GM23338 (cell line): ENCODE results near the gene BANP. TPM values are rescaled to one million over a fixed set of nuclear protein-coding genes. Genes with fewer than 3 reads are reported as not detected.
"Not testable (repeated sequence)": the region's sequence is repeated elsewhere in the genome, so short reads cannot be mapped to it uniquely, and the experiment has no call there.

ENCODE experiments used
- ATAC-seq: fragments of 200-7000 bp; cut with Tn5 transposase; 3 replicates; pipeline ENCODE4 v1.9.1; 2020
- DNase-seq: peaks from one replicate; pipeline ENCODE4 v3.0.0-alpha.2; 2015; ENCODE audit warnings: low spot score
- H2AFZ ChIP-seq: fragments of 200-600 bp; sonication (generic); 2 replicates; pipeline ENCODE4 v1.8.0; 2016; ENCODE audit warnings: antibody characterized with exemption, mild to moderate bottlenecking, moderate library complexity
- H3F3A ChIP-seq: fragments of 200-600 bp; sonication (generic); replicated peaks from 2 replicates; pipeline ENCODE4 v1.8.0; 2017; ENCODE audit warnings: antibody characterized with exemption, mixed run types, low read depth
- H3K27ac ChIP-seq: fragments of 200-600 bp; sonication (generic); 2 replicates; pipeline ENCODE4 v1.6.1; 2016; ENCODE audit warnings: low read depth
- H3K27me3 ChIP-seq: fragments of 200-600 bp; sonication (generic); 2 replicates; pipeline ENCODE4 v1.8.0; 2016; ENCODE audit warnings: mild to moderate bottlenecking, mixed run types, moderate library complexity; ENCODE audit not compliant: insufficient read depth
- H3K36me3 ChIP-seq: fragments of 200-600 bp; sonication (generic); 2 replicates; pipeline ENCODE4 v1.8.0; 2016; ENCODE audit warnings: mild to moderate bottlenecking; ENCODE audit not compliant: insufficient read depth
- H3K4me1 ChIP-seq: fragments of 200-600 bp; sonication (generic); 2 replicates; pipeline ENCODE4 v1.8.0; 2016; ENCODE audit warnings: mild to moderate bottlenecking, moderate library complexity; ENCODE audit not compliant: insufficient read depth
- H3K4me2 ChIP-seq: fragments of 200-600 bp; sonication (generic); 2 replicates; pipeline ENCODE4 v1.7.1; 2017; ENCODE audit warnings: mixed run types
- H3K4me3 ChIP-seq: fragments of 200-600 bp; sonication (generic); 2 replicates; pipeline ENCODE4 v1.6.1; 2016; ENCODE audit warnings: mixed run types
- H3K79me2 ChIP-seq: fragments of 200-600 bp; sonication (generic); replicated peaks from 2 replicates; pipeline ENCODE4 v1.8.0; 2017; ENCODE audit warnings: mild to moderate bottlenecking; ENCODE audit not compliant: insufficient read depth
- H3K9me2 ChIP-seq: fragments of 200-600 bp; sonication (generic); 2 replicates; pipeline ENCODE4 v1.8.0; 2017; ENCODE audit not compliant: insufficient read depth
- H4K20me1 ChIP-seq: fragments of 200-600 bp; sonication (generic); replicated peaks from 2 replicates; pipeline ENCODE4 v1.8.0; 2017; ENCODE audit warnings: mild to moderate bottlenecking; ENCODE audit not compliant: insufficient read depth
- H3K27ac Mint-ChIP-seq: 2 replicates; pipeline ENCODE4 v1.8.0; 2020; ENCODE audit warnings: inconsistent platforms, mild to moderate bottlenecking, moderate library complexity, mixed read lengths
- H3K27me3 Mint-ChIP-seq: 3 replicates; pipeline ENCODE4 v1.8.0; 2022; ENCODE audit warnings: low read depth, mild to moderate bottlenecking, moderate library complexity, mixed read lengths, inconsistent platforms; ENCODE audit not compliant: insufficient read depth, poor library complexity
- H3K36me3 Mint-ChIP-seq: 3 replicates; pipeline ENCODE4 v1.8.0; 2021; ENCODE audit warnings: low read depth, mild to moderate bottlenecking, inconsistent platforms, moderate library complexity, mixed read lengths
- H3K4me1 Mint-ChIP-seq: 3 replicates; pipeline ENCODE4 v1.8.0; 2020; ENCODE audit warnings: mild to moderate bottlenecking, inconsistent platforms, mixed read lengths
- H3K4me3 Mint-ChIP-seq: 3 replicates; pipeline ENCODE4 v1.8.0; 2021; ENCODE audit warnings: moderate library complexity, mild to moderate bottlenecking, inconsistent platforms, mixed read lengths
- H3K9me3 Mint-ChIP-seq: 3 replicates; pipeline ENCODE4 v1.8.0; 2020; ENCODE audit warnings: moderate library complexity, mild to moderate bottlenecking, inconsistent platforms, mixed read lengths
- NANOG ChIP-seq: IDR thresholded peaks from 2 replicates; pipeline ENCODE4 v1.6.1; 2016; ENCODE audit warnings: antibody characterized with exemption, borderline replicate concordance
- POLR2AphosphoS5 ChIP-seq: IDR thresholded peaks from 2 replicates; pipeline ENCODE4 v1.6.1; 2016; ENCODE audit warnings: antibody characterized with exemption, low read depth
- polyA plus RNA-seq: library from polyadenylated mRNA; unstranded; fragments of >200 nt; fragmentation: Nextera tagmentation; extraction: Ambion mirVana; gene quantifications from 2 replicates; pipeline ENCODE4 v1.2.1, GENCODE V29; 2016
- total RNA-seq: library from RNA; depleted of rRNA; stranded (reverse); fragments of >200 nt; shearing (Covaris generic); gene quantifications from 2 replicates; pipeline ENCODE4 v1.2.3, GENCODE V29; 2014
- TF ChIP-seq, protein P1 (sequence below): IDR thresholded peaks from 2 replicates; pipeline ENCODE4 v1.6.1; 2016; ENCODE audit warnings: antibody characterized with exemption
- TF ChIP-seq, protein P2 (sequence below): fragments of 250-450 bp; sonication (Bioruptor Pico); IDR thresholded peaks from 2 replicates; pipeline ENCODE4 v1.5.0; 2020; ENCODE audit warnings: mild to moderate bottlenecking, moderate library complexity

Gene BANP
- total and polyA plus RNA-seq, 2 experiments from 2014 or later: 22.3 to 48.0 TPM

DNA sequence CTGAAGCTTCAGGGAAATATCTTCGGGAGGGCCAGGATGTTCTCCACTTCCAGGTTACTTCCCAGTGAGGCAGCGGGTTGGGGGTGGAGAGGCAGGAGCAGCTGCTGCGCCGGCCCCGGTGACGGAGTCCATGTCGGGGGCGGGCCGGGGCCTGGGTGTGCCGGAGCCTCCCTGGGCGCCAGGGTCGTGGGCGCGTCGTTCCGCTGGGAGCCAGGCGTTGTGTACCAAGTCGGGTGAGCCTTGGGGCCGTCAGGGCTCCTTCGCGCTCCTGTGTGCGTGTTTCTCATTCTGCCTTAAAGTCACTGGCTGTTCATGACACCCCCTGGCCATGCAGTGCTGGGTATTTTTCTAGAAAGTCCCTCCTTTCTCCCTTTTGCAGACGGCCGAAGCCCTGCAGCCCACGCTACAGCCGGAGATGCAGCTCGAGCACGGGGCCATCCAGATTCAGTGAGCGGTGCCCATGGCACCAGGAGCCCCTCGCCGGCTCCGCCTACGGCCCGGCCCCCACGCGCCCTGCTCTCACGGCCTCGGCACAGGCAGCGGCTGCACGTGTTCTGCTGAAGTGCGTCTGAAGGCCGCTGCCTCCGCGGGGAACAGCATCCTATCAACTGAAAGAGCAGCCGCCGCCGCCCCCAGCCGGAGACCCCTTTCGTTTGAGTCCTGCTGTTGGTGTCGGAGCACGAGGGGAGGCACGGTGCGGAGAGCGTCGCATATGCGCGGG, 125.1 kb downstream of the BANP start:
- Histone ChIP-seq H3K4me3 (no peak overlapping the region), H4K20me1 (no peaks in the 10 kb centered on the region), H3K79me2 (no peaks in the 10 kb centered on the region), H3F3A (no peaks in the 10 kb centered on the region), H3K4me2 (no peak overlapping the region), H3K36me3 (0 out of 2 replicates have a peak, but pooled peaks cover 7% of the 10 kb centered on the region), H3K27ac (0 out of 2 replicates have a peak overlapping the region, but pooled peaks have one; percentile 52), H3K27me3 (no peaks in the 10 kb centered on the region), H3K9me2 (no peaks in the 10 kb centered on the region), H3K4me1 (no peaks in the 10 kb centered on the region), H2AFZ (no peak overlapping the region)
- DNase-seq (peak; percentile 24), ATAC-seq (peak; percentile 59)
- Mint-ChIP-seq H3K9me3 (0 out of 3 replicates have a peak, but pooled peaks cover 3% of the 10 kb centered on the region), H3K4me1 (no peaks in the 10 kb centered on the region), H3K27ac (no peak overlapping the region), H3K36me3 (peaks cover 20% of the 10 kb centered on the region; the same call in 2 of the 3 replicates), H3K27me3 (peaks cover 2% of the 10 kb centered on the region), H3K4me3 (no peak overlapping the region)
- TF ChIP-seq, protein P1, sequence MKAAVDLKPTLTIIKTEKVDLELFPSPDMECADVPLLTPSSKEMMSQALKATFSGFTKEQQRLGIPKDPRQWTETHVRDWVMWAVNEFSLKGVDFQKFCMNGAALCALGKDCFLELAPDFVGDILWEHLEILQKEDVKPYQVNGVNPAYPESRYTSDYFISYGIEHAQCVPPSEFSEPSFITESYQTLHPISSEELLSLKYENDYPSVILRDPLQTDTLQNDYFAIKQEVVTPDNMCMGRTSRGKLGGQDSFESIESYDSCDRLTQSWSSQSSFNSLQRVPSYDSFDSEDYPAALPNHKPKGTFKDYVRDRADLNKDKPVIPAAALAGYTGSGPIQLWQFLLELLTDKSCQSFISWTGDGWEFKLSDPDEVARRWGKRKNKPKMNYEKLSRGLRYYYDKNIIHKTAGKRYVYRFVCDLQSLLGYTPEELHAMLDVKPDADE: no peak
- TF ChIP-seq POLR2AphosphoS5 (no peak), NANOG (no peak)
- TF ChIP-seq, protein P2, sequence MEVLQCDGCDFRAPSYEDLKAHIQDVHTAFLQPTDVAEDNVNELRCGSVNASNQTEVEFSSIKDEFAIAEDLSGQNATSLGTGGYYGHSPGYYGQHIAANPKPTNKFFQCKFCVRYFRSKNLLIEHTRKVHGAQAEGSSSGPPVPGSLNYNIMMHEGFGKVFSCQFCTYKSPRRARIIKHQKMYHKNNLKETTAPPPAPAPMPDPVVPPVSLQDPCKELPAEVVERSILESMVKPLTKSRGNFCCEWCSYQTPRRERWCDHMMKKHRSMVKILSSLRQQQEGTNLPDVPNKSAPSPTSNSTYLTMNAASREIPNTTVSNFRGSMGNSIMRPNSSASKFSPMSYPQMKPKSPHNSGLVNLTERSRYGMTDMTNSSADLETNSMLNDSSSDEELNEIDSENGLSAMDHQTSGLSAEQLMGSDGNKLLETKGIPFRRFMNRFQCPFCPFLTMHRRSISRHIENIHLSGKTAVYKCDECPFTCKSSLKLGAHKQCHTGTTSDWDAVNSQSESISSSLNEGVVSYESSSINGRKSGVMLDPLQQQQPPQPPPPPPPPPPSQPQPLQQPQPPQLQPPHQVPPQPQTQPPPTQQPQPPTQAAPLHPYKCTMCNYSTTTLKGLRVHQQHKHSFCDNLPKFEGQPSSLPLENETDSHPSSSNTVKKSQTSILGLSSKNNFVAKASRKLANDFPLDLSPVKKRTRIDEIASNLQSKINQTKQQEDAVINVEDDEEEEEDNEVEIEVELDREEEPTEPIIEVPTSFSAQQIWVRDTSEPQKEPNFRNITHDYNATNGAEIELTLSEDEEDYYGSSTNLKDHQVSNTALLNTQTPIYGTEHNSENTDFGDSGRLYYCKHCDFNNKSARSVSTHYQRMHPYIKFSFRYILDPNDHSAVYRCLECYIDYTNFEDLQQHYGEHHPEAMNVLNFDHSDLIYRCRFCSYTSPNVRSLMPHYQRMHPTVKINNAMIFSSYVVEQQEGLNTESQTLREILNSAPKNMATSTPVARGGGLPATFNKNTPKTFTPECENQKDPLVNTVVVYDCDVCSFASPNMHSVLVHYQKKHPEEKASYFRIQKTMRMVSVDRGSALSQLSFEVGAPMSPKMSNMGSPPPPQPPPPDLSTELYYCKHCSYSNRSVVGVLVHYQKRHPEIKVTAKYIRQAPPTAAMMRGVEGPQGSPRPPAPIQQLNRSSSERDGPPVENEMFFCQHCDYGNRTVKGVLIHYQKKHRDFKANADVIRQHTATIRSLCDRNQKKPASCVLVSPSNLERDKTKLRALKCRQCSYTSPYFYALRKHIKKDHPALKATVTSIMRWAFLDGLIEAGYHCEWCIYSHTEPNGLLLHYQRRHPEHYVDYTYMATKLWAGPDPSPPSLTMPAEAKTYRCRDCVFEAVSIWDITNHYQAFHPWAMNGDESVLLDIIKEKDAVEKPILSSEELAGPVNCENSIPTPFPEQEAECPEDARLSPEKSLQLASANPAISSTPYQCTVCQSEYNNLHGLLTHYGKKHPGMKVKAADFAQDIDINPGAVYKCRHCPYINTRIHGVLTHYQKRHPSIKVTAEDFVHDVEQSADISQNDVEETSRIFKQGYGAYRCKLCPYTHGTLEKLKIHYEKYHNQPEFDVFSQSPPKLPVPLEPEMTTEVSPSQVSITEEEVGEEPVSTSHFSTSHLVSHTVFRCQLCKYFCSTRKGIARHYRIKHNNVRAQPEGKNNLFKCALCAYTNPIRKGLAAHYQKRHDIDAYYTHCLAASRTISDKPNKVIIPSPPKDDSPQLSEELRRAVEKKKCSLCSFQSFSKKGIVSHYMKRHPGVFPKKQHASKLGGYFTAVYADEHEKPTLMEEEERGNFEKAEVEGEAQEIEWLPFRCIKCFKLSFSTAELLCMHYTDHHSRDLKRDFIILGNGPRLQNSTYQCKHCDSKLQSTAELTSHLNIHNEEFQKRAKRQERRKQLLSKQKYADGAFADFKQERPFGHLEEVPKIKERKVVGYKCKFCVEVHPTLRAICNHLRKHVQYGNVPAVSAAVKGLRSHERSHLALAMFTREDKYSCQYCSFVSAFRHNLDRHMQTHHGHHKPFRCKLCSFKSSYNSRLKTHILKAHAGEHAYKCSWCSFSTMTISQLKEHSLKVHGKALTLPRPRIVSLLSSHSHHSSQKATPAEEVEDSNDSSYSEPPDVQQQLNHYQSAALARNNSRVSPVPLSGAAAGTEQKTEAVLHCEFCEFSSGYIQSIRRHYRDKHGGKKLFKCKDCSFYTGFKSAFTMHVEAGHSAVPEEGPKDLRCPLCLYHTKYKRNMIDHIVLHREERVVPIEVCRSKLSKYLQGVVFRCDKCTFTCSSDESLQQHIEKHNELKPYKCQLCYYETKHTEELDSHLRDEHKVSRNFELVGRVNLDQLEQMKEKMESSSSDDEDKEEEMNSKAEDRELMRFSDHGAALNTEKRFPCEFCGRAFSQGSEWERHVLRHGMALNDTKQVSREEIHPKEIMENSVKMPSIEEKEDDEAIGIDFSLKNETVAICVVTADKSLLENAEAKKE (CRISPR knock-in tag): no peak

DNA sequence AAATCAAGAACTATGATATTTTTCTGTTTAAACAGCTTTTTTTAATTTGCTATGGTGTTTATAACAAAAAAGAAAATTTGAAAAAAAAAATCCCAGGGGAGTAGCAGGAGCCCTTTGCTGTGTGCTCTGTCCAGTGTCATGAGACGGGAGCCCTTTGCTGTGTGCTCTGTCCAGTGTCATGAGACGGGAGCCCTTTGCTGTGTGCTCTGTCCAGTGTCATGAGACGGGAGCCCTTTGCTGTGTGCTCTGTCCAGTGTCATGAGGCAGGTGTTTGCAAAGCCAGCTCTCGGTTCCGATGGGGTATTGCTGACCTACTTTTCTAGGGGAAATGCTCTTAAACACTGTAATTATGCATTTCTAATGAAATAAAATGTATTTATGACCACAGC, 125.7 kb downstream of the BANP start:
- H3K36me3 Mint-ChIP-seq: peaks cover 20% of the 10 kb centered on the region; the same call in 2 of the 3 replicates
- not testable (repeated sequence) for H3K27ac ChIP-seq, ATAC-seq, H3K9me2 ChIP-seq, H3K4me2 ChIP-seq, H3K27ac Mint-ChIP-seq, H3K9me3 Mint-ChIP-seq, H3K27me3 ChIP-seq, H3K79me2 ChIP-seq, H3K4me1 ChIP-seq, H2AFZ ChIP-seq, H3F3A ChIP-seq, H3K4me3 Mint-ChIP-seq, H4K20me1 ChIP-seq, H3K27me3 Mint-ChIP-seq, H3K4me3 ChIP-seq, DNase-seq, H3K4me1 Mint-ChIP-seq, H3K36me3 ChIP-seq
